Measurements from ENCODE around the gene COX17.

- TF ChIP-seq RAD21 (CRISPR knock-in tag; IDR thresholded peaks at IDR 0.05) (peak; percentile 50), ZNF383 (CRISPR knock-in tag; IDR thresholded peaks at IDR 0.05; ENCODE audit: borderline replicate concordance) (no peak), SMARCC2 (IDR thresholded peaks at IDR 0.05) (no peak), HNF1A (IDR thresholded peaks at IDR 0.05; ENCODE audit: low read depth) (no peak), HNF1A (CRISPR knock-in tag; IDR thresholded peaks at IDR 0.05; ENCODE audit: borderline replicate concordance) (no peak), CTCF (CRISPR knock-in tag; IDR thresholded peaks at IDR 0.05) (peak; percentile 68), MXI1 (IDR thresholded peaks at IDR 0.05; ENCODE audit: borderline replicate concordance, low read depth, low read length) (no peak), ZC3H13 (CRISPR knock-in tag; IDR thresholded peaks at IDR 0.05) (no peak), ARID4A (CRISPR knock-in tag; IDR thresholded peaks at IDR 0.05; ENCODE audit: borderline replicate concordance) (no peak), ZNF670 (CRISPR knock-in tag; IDR thresholded peaks at IDR 0.05; ENCODE audit: borderline replicate concordance) (no peak), BORCS8-MEF2B (CRISPR knock-in tag; IDR thresholded peaks at IDR 0.05) (no peak), FOXP1 (IDR thresholded peaks at IDR 0.05) (no peak), FOXP1 (CRISPR knock-in tag; IDR thresholded peaks at IDR 0.05) (no peak), PREB (CRISPR knock-in tag; IDR thresholded peaks at IDR 0.05) (no peak)
Observed at GRCh38 chr3:119681279-119681678, 4.1 kb upstream of the COX17 start.
